ENCODE data around the gene UBE2J2. TPM values are rescaled to one million over a fixed set of nuclear protein-coding genes. Genes with fewer than 3 reads are reported as not detected.
A peak's percentile ranks its signal among the peaks of the same experiment; 100 is the strongest.

The UBE2J2 gene
- total and polyA plus RNA-seq, 7 donors: 32.4 to 63.6 (median 34.2) TPM

DNA sequence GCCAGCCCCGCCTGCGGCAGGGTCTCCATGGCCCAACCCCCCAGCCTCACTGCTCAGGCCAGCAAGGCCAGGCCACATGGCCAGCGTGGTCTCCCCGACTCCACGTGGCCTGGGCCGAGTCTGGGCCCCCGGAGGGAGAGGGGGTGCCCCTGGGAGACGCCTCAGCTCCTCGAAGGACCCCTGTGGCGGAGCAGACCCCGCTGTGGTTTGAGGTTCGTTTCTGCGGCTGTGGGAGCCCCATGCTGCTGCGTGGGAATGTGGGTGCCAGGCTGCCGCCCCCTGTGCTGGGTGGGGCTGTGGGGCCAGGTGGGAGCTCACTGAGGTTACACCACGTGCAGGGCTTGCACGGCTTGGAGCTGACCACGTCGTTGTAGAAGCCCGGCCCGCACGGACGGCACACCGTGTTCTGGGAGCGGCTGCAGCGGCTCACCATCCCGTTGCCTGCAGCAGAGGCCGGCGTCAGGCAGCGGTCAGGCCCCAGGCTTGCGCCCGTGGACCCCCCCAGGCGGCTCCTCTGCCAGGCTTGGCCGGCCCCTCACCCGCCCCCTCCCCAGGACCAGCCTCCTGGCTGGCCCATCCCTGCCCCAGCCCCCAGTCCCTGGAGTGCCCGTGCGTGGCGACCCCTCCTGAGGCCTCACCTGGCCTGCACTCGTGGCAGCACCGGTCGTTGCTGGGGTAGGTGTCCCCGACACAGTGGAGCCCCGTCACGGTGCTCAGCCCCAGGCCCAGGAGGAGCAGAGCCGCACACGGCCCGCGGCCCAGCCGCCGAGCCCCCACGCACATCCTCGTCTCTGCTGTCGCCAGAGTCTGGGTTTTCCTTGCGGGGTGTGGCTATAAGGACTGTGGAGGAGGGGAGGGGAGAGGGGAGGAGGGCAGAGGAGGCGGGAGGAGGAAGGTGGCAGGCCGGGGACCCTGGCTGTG lies 60.0 kb downstream of the UBE2J2 start, which contains the start of gene TNFRSF4:
TSS of gene TNFRSF4 (minus strand) at position 809 of the 921 bp plus-strand sequence. CDS start at position 783, 26 bp downstream.
- TF ChIP-seq, protein P1, sequence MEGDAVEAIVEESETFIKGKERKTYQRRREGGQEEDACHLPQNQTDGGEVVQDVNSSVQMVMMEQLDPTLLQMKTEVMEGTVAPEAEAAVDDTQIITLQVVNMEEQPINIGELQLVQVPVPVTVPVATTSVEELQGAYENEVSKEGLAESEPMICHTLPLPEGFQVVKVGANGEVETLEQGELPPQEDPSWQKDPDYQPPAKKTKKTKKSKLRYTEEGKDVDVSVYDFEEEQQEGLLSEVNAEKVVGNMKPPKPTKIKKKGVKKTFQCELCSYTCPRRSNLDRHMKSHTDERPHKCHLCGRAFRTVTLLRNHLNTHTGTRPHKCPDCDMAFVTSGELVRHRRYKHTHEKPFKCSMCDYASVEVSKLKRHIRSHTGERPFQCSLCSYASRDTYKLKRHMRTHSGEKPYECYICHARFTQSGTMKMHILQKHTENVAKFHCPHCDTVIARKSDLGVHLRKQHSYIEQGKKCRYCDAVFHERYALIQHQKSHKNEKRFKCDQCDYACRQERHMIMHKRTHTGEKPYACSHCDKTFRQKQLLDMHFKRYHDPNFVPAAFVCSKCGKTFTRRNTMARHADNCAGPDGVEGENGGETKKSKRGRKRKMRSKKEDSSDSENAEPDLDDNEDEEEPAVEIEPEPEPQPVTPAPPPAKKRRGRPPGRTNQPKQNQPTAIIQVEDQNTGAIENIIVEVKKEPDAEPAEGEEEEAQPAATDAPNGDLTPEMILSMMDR (IDR thresholded peaks at IDR 0.05): no peak
- TF ChIP-seq POLR2AphosphoS5 (IDR thresholded peaks at IDR 0.05) (no peak), POLR2A (IDR thresholded peaks at IDR 0.05) (no peak), EP300 (IDR thresholded peaks at IDR 0.05) (no peak)
- 30 to 37% methylated on average over 56 of the region's 56 CpGs for WGBS, 2 donors
- H3K27me3 ChIP-seq: peaks cover 0 to 1% (median 0%) of the 10 kb centered on the region in 3 donors
- H3K4me3 ChIP-seq: peak within 1 kb of the TSS in 1 of 4 donors; percentile 25
- H3K4me1 ChIP-seq: peaks cover 0 to 7% (median 3%) of the 10 kb centered on the region in 4 donors
- no peak within 1 kb of the TSS for H3K27ac ChIP-seq
- intact Hi-C loops (cut with DNase I): no loop called here
- no peak for DNase-seq
- H3K9me3 ChIP-seq: no peaks in the 10 kb centered on the region
- peaks cover 14 to 28% (median 23%) of the 10 kb centered on the region in 4 donors for H3K36me3 ChIP-seq

DNA sequence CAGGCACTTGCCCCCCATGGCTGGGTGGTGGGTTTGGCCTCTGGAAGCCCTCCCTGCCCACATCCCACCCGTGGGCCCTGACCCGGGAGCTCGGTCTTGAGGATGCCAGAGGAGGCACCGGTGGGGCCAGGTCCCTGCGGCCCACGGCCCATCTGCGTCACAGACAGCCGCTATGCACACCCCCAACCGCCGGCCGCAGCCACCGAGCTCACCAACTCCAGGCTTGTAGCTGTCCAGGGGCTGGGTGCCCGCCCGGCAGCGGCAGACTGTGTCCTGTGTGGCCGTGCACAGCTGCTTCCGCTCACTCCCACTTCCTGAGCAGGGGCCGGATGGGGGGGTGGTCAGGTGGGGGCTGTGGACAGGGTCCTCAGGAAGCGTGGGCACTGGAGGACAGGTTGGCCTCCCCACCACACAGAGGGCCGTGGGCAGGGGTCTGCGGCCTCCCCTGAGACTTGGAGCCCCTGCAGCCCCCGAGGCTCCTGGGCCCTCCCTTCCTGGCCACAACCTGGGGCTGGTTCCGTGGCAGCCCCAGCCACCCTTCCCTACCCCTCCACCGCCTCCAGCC lies 60.8 kb downstream of the UBE2J2 start:
- peak overlapping the region in 3 of 4 donors; percentile 3 to 31 (median 25) for H3K4me3 ChIP-seq
- no peak for TF ChIP-seq POLR2A (IDR thresholded peaks at IDR 0.05)
- TF ChIP-seq, protein P1 (IDR thresholded peaks at IDR 0.05): no peak
- TF ChIP-seq POLR2AphosphoS5 (IDR thresholded peaks at IDR 0.05): no peak
- TF ChIP-seq EP300 (IDR thresholded peaks at IDR 0.05): no peak
- WGBS, 2 donors: 38 to 55% methylated on average over 24 of the region's 24 CpGs
- peaks cover 0 to 6% (median 0%) of the 10 kb centered on the region in 3 donors for H3K27me3 ChIP-seq
- H3K27ac ChIP-seq: no peak overlapping the region
- H3K9me3 ChIP-seq: no peaks in the 10 kb centered on the region
- peaks cover 0 to 15% (median 11%) of the 10 kb centered on the region in 4 donors for H3K4me1 ChIP-seq
- no peak for DNase-seq
- H3K36me3 ChIP-seq: peaks cover 6 to 21% (median 16%) of the 10 kb centered on the region in 4 donors
- intact Hi-C loops (cut with DNase I): no loop called here

DNA sequence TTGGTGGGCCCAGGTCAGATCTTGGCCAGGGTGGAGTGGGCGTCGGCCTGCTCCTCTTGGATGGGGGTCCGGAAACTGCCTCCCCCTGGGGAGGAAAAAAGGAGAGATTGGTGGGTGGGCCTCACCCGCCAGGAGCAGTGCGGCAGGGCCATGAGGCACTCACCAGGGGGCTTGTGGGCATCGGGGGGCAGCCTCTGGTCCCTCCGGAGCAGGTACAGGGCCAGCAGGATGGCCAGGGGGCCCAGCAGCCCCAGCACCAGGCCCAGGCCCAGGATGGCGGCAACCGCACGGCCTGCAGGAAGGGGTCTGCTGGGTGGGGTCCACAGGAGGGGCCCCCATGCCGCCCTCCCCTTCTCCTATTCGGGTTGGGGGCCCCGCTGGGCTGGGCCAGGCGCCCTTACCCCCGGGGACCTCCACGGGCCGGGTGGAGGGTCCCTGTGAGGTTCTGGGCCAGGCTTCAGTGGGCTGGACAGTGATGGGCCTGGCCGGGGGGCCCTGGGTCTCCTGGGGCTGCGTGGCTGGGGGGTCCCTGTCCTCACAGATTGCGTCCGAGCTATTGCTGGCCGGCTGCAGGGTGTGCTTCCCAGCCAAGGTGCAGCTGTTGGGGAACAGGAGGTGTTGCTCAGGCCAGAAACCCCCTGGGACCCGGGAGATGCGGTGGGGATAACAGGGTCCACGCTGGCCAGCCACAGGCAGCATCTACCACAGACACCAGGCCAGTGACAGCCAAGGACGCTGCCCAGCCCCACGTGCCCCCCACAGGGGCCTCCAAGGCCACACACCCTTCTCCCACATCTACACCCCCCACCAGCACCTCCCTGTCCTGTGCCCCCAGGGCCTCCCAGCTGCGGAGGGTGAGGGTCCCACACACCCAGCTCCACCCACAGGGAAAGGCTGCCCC lies 61.9 kb downstream of the UBE2J2 start:
- Histone ChIP-seq H3K4me3 (peak overlapping the region in 2 of 4 donors; percentile 3 to 25), H3K4me1 (peaks cover 0 to 18% (median 18%) of the 10 kb centered on the region in 4 donors), H3K36me3 (peaks cover 0 to 10% (median 6%) of the 10 kb centered on the region in 4 donors), H3K27me3 (peaks cover 1 to 15% (median 3%) of the 10 kb centered on the region in 3 donors), H3K9me3 (no peaks in the 10 kb centered on the region), H3K27ac (no peak overlapping the region)
- DNase-seq: no peak
- 81 to 87% methylated on average over 28 of the region's 28 CpGs for WGBS, 2 donors
- TF ChIP-seq POLR2A (IDR thresholded peaks at IDR 0.05): no peak
- TF ChIP-seq POLR2AphosphoS5 (IDR thresholded peaks at IDR 0.05): no peak
- TF ChIP-seq EP300 (IDR thresholded peaks at IDR 0.05): no peak
- TF ChIP-seq, protein P1 (IDR thresholded peaks at IDR 0.05): no peak
- intact Hi-C loops (cut with DNase I): no loop called here
